A673 (cell line): ENCODE results near the gene ELL2.

ENCODE experiments used
- EZH2 ChIP-seq: fragments of 200-600 bp; sonication (generic); IDR thresholded peaks from 2 replicates; pipeline ENCODE4 v1.6.1; 2017; ENCODE audit warnings: borderline replicate concordance, low read depth, mild to moderate bottlenecking, mixed read lengths, antibody characterized with exemption, low read length; ENCODE audit not compliant: poor library complexity, severe bottlenecking
- TF ChIP-seq, protein P1 (sequence below): fragments of 300-800, 200-600 bp; sonication (generic); conservative IDR thresholded peaks from 2 replicates; pipeline ENCODE4 v1.5.1; 2017; ENCODE audit warnings: low read depth, mild to moderate bottlenecking, antibody characterized with exemption, low read length, moderate library complexity, mixed read lengths

DNA sequence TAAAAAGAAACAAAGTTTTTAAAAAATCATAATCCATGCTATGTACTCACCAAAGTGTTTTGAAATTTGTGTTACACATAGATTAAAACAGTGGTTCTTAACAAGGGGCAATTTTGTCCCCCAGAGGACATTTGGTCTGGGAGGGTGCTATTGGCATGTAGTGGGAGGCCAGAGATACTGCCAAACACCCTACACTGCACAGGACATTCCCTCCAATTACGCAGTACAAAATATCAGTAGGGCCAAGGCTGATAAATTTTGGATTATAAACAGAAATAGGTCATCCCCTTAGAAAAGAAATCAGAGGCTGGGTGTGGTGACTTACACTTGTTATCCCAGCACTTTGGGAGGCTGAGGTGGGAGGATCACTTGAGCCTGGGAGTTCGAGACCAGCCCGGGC is 38.9 kb downstream of the ELL2 start:
- TF ChIP-seq, protein P1, sequence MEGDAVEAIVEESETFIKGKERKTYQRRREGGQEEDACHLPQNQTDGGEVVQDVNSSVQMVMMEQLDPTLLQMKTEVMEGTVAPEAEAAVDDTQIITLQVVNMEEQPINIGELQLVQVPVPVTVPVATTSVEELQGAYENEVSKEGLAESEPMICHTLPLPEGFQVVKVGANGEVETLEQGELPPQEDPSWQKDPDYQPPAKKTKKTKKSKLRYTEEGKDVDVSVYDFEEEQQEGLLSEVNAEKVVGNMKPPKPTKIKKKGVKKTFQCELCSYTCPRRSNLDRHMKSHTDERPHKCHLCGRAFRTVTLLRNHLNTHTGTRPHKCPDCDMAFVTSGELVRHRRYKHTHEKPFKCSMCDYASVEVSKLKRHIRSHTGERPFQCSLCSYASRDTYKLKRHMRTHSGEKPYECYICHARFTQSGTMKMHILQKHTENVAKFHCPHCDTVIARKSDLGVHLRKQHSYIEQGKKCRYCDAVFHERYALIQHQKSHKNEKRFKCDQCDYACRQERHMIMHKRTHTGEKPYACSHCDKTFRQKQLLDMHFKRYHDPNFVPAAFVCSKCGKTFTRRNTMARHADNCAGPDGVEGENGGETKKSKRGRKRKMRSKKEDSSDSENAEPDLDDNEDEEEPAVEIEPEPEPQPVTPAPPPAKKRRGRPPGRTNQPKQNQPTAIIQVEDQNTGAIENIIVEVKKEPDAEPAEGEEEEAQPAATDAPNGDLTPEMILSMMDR, result no peak
- no peak for TF ChIP-seq EZH2
